Measurements from ENCODE around the gene DPP9.
"Not testable (repeated sequence)": the region's sequence is repeated elsewhere in the genome, so short reads cannot be mapped to it uniquely, and the experiment has no call there.

Gene DPP9

GRCh38 chr19:4755459-4755858 lies 31.8 kb upstream of the DPP9 start:
- Histone ChIP-seq H3K9ac (ENCODE audit: low read length in 2 of 2) (no peak overlapping the region), H3K27ac (ENCODE audit: low read length) (no peak overlapping the region), H3K4me1 (ENCODE audit: control insufficient read depth, insufficient read depth, low read length) (peaks cover 10% of the 10 kb centered on the region), H3K27me3 (ENCODE audit: control insufficient read depth in 1 of 2, insufficient read depth in 2 of 2, low read length in 2 of 2) (peaks cover 2% of the 10 kb centered on the region in 2 donors), H3K9me3 (ENCODE audit: control insufficient read depth in 2 of 2, low read length in 2 of 2) (peaks cover 0 to 4% of the 10 kb centered on the region in 2 donors), H3K4me3 (ENCODE audit: low read length in 2 of 2) (no peak overlapping the region), H3K36me3 (ENCODE audit: control insufficient read depth in 2 of 2, insufficient read depth in 2 of 2, low read length in 2 of 2) (no peaks in the 10 kb centered on the region)

GRCh38 chr19:4754248-4754647 lies 30.6 kb upstream of the DPP9 start:
- Histone ChIP-seq H3K9me3 (ENCODE audit: control insufficient read depth in 2 of 2, low read length in 2 of 2) (peaks cover 0 to 4% of the 10 kb centered on the region in 2 donors), H3K9ac (ENCODE audit: low read length in 2 of 2) (no peak overlapping the region), H3K4me3 (ENCODE audit: low read length in 2 of 2) (no peak overlapping the region), H3K27ac (ENCODE audit: low read length) (no peak overlapping the region), H3K27me3 (ENCODE audit: control insufficient read depth in 1 of 2, insufficient read depth in 2 of 2, low read length in 2 of 2) (peaks cover 0 to 2% of the 10 kb centered on the region in 2 donors), H3K4me1 (ENCODE audit: control insufficient read depth, insufficient read depth, low read length) (peaks cover 1% of the 10 kb centered on the region), H3K36me3 (ENCODE audit: control insufficient read depth in 2 of 2, insufficient read depth in 2 of 2, low read length in 2 of 2) (no peaks in the 10 kb centered on the region)

GRCh38 chr19:4749870-4750590 lies 26.4 kb upstream of the DPP9 start:
- H3K4me3 ChIP-seq (ENCODE audit: low read length in 2 of 2), result no peak overlapping the region
- H3K27me3 ChIP-seq (ENCODE audit: control insufficient read depth in 1 of 2, insufficient read depth in 2 of 2, low read length in 2 of 2), result peaks cover 4 to 6% of the 10 kb centered on the region in 2 donors
- H3K27ac ChIP-seq (ENCODE audit: low read length), result no peak overlapping the region
- no peaks in the 10 kb centered on the region for H3K36me3 ChIP-seq (ENCODE audit: control insufficient read depth in 2 of 2, insufficient read depth in 2 of 2, low read length in 2 of 2)
- H3K9ac ChIP-seq (ENCODE audit: low read length in 2 of 2), result no peak overlapping the region
- no peaks in the 10 kb centered on the region for H3K9me3 ChIP-seq (ENCODE audit: control insufficient read depth in 2 of 2, low read length in 2 of 2)
- no peaks in the 10 kb centered on the region for H3K4me1 ChIP-seq (ENCODE audit: control insufficient read depth, insufficient read depth, low read length)

GRCh38 chr19:4748589-4748988 lies 24.9 kb upstream of the DPP9 start:
- H3K27ac ChIP-seq (ENCODE audit: low read length), result no peak overlapping the region
- H3K9me3 ChIP-seq (ENCODE audit: control insufficient read depth in 2 of 2, low read length in 2 of 2), result no peaks in the 10 kb centered on the region
- H3K36me3 ChIP-seq (ENCODE audit: control insufficient read depth in 2 of 2, insufficient read depth in 2 of 2, low read length in 2 of 2), result no peaks in the 10 kb centered on the region
- H3K9ac ChIP-seq (ENCODE audit: low read length in 2 of 2), result no peak overlapping the region
- H3K27me3 ChIP-seq (ENCODE audit: control insufficient read depth in 1 of 2, insufficient read depth in 2 of 2, low read length in 2 of 2), result peaks cover 4 to 6% of the 10 kb centered on the region in 2 donors
- H3K4me1 ChIP-seq (ENCODE audit: control insufficient read depth, insufficient read depth, low read length), result peaks cover 8% of the 10 kb centered on the region
- H3K4me3 ChIP-seq (ENCODE audit: low read length in 2 of 2), result no peak overlapping the region

GRCh38 chr19:4748185-4748584 lies 24.5 kb upstream of the DPP9 start:
- no peak overlapping the region for H3K9ac ChIP-seq (ENCODE audit: low read length in 2 of 2)
- H3K27ac ChIP-seq (ENCODE audit: low read length), result no peak overlapping the region
- no peaks in the 10 kb centered on the region for H3K36me3 ChIP-seq (ENCODE audit: control insufficient read depth in 2 of 2, insufficient read depth in 2 of 2, low read length in 2 of 2)
- H3K27me3 ChIP-seq (ENCODE audit: control insufficient read depth in 1 of 2, insufficient read depth in 2 of 2, low read length in 2 of 2), result peaks cover 4 to 6% of the 10 kb centered on the region in 2 donors
- H3K4me3 ChIP-seq (ENCODE audit: low read length in 2 of 2), result no peak overlapping the region
- peaks cover 8% of the 10 kb centered on the region for H3K4me1 ChIP-seq (ENCODE audit: control insufficient read depth, insufficient read depth, low read length)
- no peaks in the 10 kb centered on the region for H3K9me3 ChIP-seq (ENCODE audit: control insufficient read depth in 2 of 2, low read length in 2 of 2)

- Histone ChIP-seq H3K27me3 (ENCODE audit: control insufficient read depth in 1 of 2, insufficient read depth in 2 of 2, low read length in 2 of 2) (peaks cover 4% of the 10 kb centered on the region in 2 donors), H3K9ac (ENCODE audit: low read length in 2 of 2) (no peak overlapping the region), H3K4me3 (ENCODE audit: low read length in 2 of 2) (no peak overlapping the region), H3K36me3 (ENCODE audit: control insufficient read depth in 2 of 2, insufficient read depth in 2 of 2, low read length in 2 of 2) (no peaks in the 10 kb centered on the region), H3K27ac (ENCODE audit: low read length) (no peak overlapping the region), H3K4me1 (ENCODE audit: control insufficient read depth, insufficient read depth, low read length) (peaks cover 13% of the 10 kb centered on the region), H3K9me3 (ENCODE audit: control insufficient read depth in 2 of 2, low read length in 2 of 2) (no peaks in the 10 kb centered on the region)
Measured at GRCh38 chr19:4745986-4746385, 22.3 kb upstream of the DPP9 start.

GRCh38 chr19:4745175-4745574 lies 21.5 kb upstream of the DPP9 start:
- not testable (repeated sequence) for H3K27me3 ChIP-seq (ENCODE audit: control insufficient read depth in 1 of 2, insufficient read depth in 2 of 2, low read length in 2 of 2)

GRCh38 chr19:4744451-4745174 lies 21.0 kb upstream of the DPP9 start:
- Histone ChIP-seq H3K36me3 (ENCODE audit: control insufficient read depth in 2 of 2, insufficient read depth in 2 of 2, low read length in 2 of 2) (no peaks in the 10 kb centered on the region), H3K9ac (ENCODE audit: low read length in 2 of 2) (peak overlapping the region in 1 of 2 donors; percentile 42), H3K27ac (ENCODE audit: low read length) (no peak overlapping the region)

More at GRCh38 chr19:4745175-4745574, 21.5 kb upstream of the DPP9 start:
- not testable (repeated sequence) for H3K9me3 ChIP-seq (ENCODE audit: control insufficient read depth in 2 of 2, low read length in 2 of 2); H3K27ac ChIP-seq (ENCODE audit: low read length); H3K9ac ChIP-seq (ENCODE audit: low read length in 2 of 2); H3K36me3 ChIP-seq (ENCODE audit: control insufficient read depth in 2 of 2, insufficient read depth in 2 of 2, low read length in 2 of 2); H3K4me3 ChIP-seq (ENCODE audit: low read length in 2 of 2)
- peaks cover 13% of the 10 kb centered on the region for H3K4me1 ChIP-seq (ENCODE audit: control insufficient read depth, insufficient read depth, low read length)

GRCh38 chr19:4742723-4743646 lies 19.3 kb upstream of the DPP9 start:
- no peak overlapping the region for H3K9ac ChIP-seq (ENCODE audit: low read length in 2 of 2)
- H3K9me3 ChIP-seq (ENCODE audit: control insufficient read depth in 2 of 2, low read length in 2 of 2), result no peaks in the 10 kb centered on the region
- peaks cover 0 to 1% of the 10 kb centered on the region in 2 donors for H3K27me3 ChIP-seq (ENCODE audit: control insufficient read depth in 1 of 2, insufficient read depth in 2 of 2, low read length in 2 of 2)
- no peak overlapping the region for H3K27ac ChIP-seq (ENCODE audit: low read length)
- peaks cover 13% of the 10 kb centered on the region for H3K4me1 ChIP-seq (ENCODE audit: control insufficient read depth, insufficient read depth, low read length)
- no peak overlapping the region for H3K4me3 ChIP-seq (ENCODE audit: low read length in 2 of 2)
- no peaks in the 10 kb centered on the region for H3K36me3 ChIP-seq (ENCODE audit: control insufficient read depth in 2 of 2, insufficient read depth in 2 of 2, low read length in 2 of 2)

More at GRCh38 chr19:4744451-4745174, 21.0 kb upstream of the DPP9 start:
- H3K27me3 ChIP-seq (ENCODE audit: control insufficient read depth in 1 of 2, insufficient read depth in 2 of 2, low read length in 2 of 2), result peaks cover 4% of the 10 kb centered on the region in 2 donors
- H3K4me3 ChIP-seq (ENCODE audit: low read length in 2 of 2), result no peak overlapping the region
- H3K4me1 ChIP-seq (ENCODE audit: control insufficient read depth, insufficient read depth, low read length), result peaks cover 13% of the 10 kb centered on the region
- no peaks in the 10 kb centered on the region for H3K9me3 ChIP-seq (ENCODE audit: control insufficient read depth in 2 of 2, low read length in 2 of 2)

GRCh38 chr19:4740092-4740491 lies 16.4 kb upstream of the DPP9 start:
- Histone ChIP-seq H3K9me3 (ENCODE audit: control insufficient read depth in 2 of 2, low read length in 2 of 2) (no peaks in the 10 kb centered on the region), H3K9ac (ENCODE audit: low read length in 2 of 2) (no peak overlapping the region), H3K4me3 (ENCODE audit: low read length in 2 of 2) (no peak overlapping the region), H3K27me3 (ENCODE audit: control insufficient read depth in 1 of 2, insufficient read depth in 2 of 2, low read length in 2 of 2) (peaks cover 3 to 6% of the 10 kb centered on the region in 2 donors), H3K36me3 (ENCODE audit: control insufficient read depth in 2 of 2, insufficient read depth in 2 of 2, low read length in 2 of 2) (no peaks in the 10 kb centered on the region), H3K4me1 (ENCODE audit: control insufficient read depth, insufficient read depth, low read length) (peaks cover 13% of the 10 kb centered on the region), H3K27ac (ENCODE audit: low read length) (no peak overlapping the region)

All from stomach smooth muscle (tissue), 2 donors.